ENCODE data around the gene FAM13A. TPM values are rescaled to one million over a fixed set of nuclear protein-coding genes. Genes with fewer than 3 reads are reported as not detected.

The FAM13A gene
- total RNA-seq, 2 experiments from 2014 or later = 2.4 to 3.2 TPM

- no peak for DNase-seq
- Mint-ChIP-seq H3K27me3 (no peaks in the 10 kb centered on the region), H3K4me1 (no peaks in the 10 kb centered on the region), H3K4me3 (no peak overlapping the region), H3K9me3 (no peaks in the 10 kb centered on the region), H3K36me3 (no peaks in the 10 kb centered on the region), H3K27ac (no peak overlapping the region)
Measured at GRCh38 chr4:88780389-88780788, 276.6 kb downstream of the FAM13A start.

- no peak overlapping the region for H3K4me3 Mint-ChIP-seq
- no peaks in the 10 kb centered on the region for H3K36me3 Mint-ChIP-seq
Measured at GRCh38 chr4:88779431-88779830, 277.6 kb downstream of the FAM13A start.

GRCh38 chr4:88775529-88775928, 281.5 kb downstream of the FAM13A start:
- Mint-ChIP-seq H3K9me3 (no peaks in the 10 kb centered on the region), H3K27me3 (no peaks in the 10 kb centered on the region), H3K36me3 (no peaks in the 10 kb centered on the region), H3K4me3 (no peak overlapping the region), H3K27ac (no peak overlapping the region), H3K4me1 (no peaks in the 10 kb centered on the region)
- no peak for DNase-seq

More at GRCh38 chr4:88779431-88779830, 277.6 kb downstream of the FAM13A start:
- no peaks in the 10 kb centered on the region for H3K9me3 Mint-ChIP-seq
- H3K4me1 Mint-ChIP-seq = no peaks in the 10 kb centered on the region
- DNase-seq = no peak
- no peaks in the 10 kb centered on the region for H3K27me3 Mint-ChIP-seq
- H3K27ac Mint-ChIP-seq = no peak overlapping the region

- no peaks in the 10 kb centered on the region for H3K27me3 Mint-ChIP-seq
- no peaks in the 10 kb centered on the region for H3K4me1 Mint-ChIP-seq
- H3K36me3 Mint-ChIP-seq = no peaks in the 10 kb centered on the region
- no peak for DNase-seq
- no peak overlapping the region for H3K4me3 Mint-ChIP-seq
- no peak overlapping the region for H3K27ac Mint-ChIP-seq
- no peaks in the 10 kb centered on the region for H3K9me3 Mint-ChIP-seq
Measured at GRCh38 chr4:88775026-88775425, 282.0 kb downstream of the FAM13A start.

GRCh38 chr4:88771883-88772450, 285.0 kb downstream of the FAM13A start:
- Mint-ChIP-seq H3K27me3 (no peaks in the 10 kb centered on the region), H3K4me3 (no peak overlapping the region), H3K27ac (no peak overlapping the region), H3K4me1 (no peaks in the 10 kb centered on the region), H3K9me3 (no peaks in the 10 kb centered on the region), H3K36me3 (no peaks in the 10 kb centered on the region)
- no peak for DNase-seq

- Mint-ChIP-seq H3K4me3 (no peak overlapping the region), H3K27ac (no peak overlapping the region), H3K27me3 (peaks cover 4% of the 10 kb centered on the region), H3K36me3 (no peaks in the 10 kb centered on the region), H3K9me3 (no peaks in the 10 kb centered on the region), H3K4me1 (peaks cover 3% of the 10 kb centered on the region)
- DNase-seq = no peak
Measured at GRCh38 chr4:88765729-88766128, 291.3 kb downstream of the FAM13A start.

- Mint-ChIP-seq H3K9me3 (no peaks in the 10 kb centered on the region), H3K4me3 (no peak overlapping the region), H3K36me3 (no peaks in the 10 kb centered on the region), H3K27me3 (peaks cover 8% of the 10 kb centered on the region), H3K27ac (no peak overlapping the region), H3K4me1 (peaks cover 3% of the 10 kb centered on the region)
- no peak for DNase-seq
Measured at GRCh38 chr4:88763075-88763474, 293.9 kb downstream of the FAM13A start.

- H3K27me3 Mint-ChIP-seq = peaks cover 8% of the 10 kb centered on the region
- H3K4me1 Mint-ChIP-seq = peaks cover 3% of the 10 kb centered on the region
- H3K27ac Mint-ChIP-seq = no peak overlapping the region
- H3K36me3 Mint-ChIP-seq = no peaks in the 10 kb centered on the region
- H3K4me3 Mint-ChIP-seq = no peak overlapping the region
- no peaks in the 10 kb centered on the region for H3K9me3 Mint-ChIP-seq
- no peak for DNase-seq
Measured at GRCh38 chr4:88761861-88762523, 295.0 kb downstream of the FAM13A start.

GRCh38 chr4:88761342-88761741, 295.6 kb downstream of the FAM13A start:
- no peak overlapping the region for H3K4me3 Mint-ChIP-seq
- H3K27me3 Mint-ChIP-seq = peaks cover 8% of the 10 kb centered on the region
- no peaks in the 10 kb centered on the region for H3K36me3 Mint-ChIP-seq
- H3K27ac Mint-ChIP-seq = no peak overlapping the region
- H3K9me3 Mint-ChIP-seq = no peaks in the 10 kb centered on the region
- peaks cover 3% of the 10 kb centered on the region for H3K4me1 Mint-ChIP-seq
- DNase-seq = no peak

- no peak for DNase-seq
- peaks cover 3% of the 10 kb centered on the region for H3K4me1 Mint-ChIP-seq
- peaks cover 4% of the 10 kb centered on the region for H3K27me3 Mint-ChIP-seq
- H3K36me3 Mint-ChIP-seq = no peaks in the 10 kb centered on the region
- no peak overlapping the region for H3K27ac Mint-ChIP-seq
- no peaks in the 10 kb centered on the region for H3K9me3 Mint-ChIP-seq
- H3K4me3 Mint-ChIP-seq = no peak overlapping the region
Measured at GRCh38 chr4:88759895-88760290, 297.1 kb downstream of the FAM13A start.

- H3K27ac Mint-ChIP-seq = no peak overlapping the region
- no peak for DNase-seq
- H3K9me3 Mint-ChIP-seq = no peaks in the 10 kb centered on the region
- peaks cover 4% of the 10 kb centered on the region for H3K27me3 Mint-ChIP-seq
- peaks cover 3% of the 10 kb centered on the region for H3K4me1 Mint-ChIP-seq
- H3K36me3 Mint-ChIP-seq = no peaks in the 10 kb centered on the region
- no peak overlapping the region for H3K4me3 Mint-ChIP-seq
Measured at GRCh38 chr4:88759039-88759894, 297.7 kb downstream of the FAM13A start.

- Mint-ChIP-seq H3K9me3 (no peaks in the 10 kb centered on the region), H3K4me3 (no peak overlapping the region), H3K4me1 (peaks cover 3% of the 10 kb centered on the region), H3K27me3 (peaks cover 4% of the 10 kb centered on the region), H3K27ac (no peak overlapping the region), H3K36me3 (no peaks in the 10 kb centered on the region)
- DNase-seq = no peak
Measured at GRCh38 chr4:88758264-88758663, 298.7 kb downstream of the FAM13A start.

GRCh38 chr4:88757776-88758175, 299.2 kb downstream of the FAM13A start:
- H3K27ac Mint-ChIP-seq = no peak overlapping the region
- DNase-seq = no peak
- peaks cover 4% of the 10 kb centered on the region for H3K27me3 Mint-ChIP-seq
- peaks cover 3% of the 10 kb centered on the region for H3K4me1 Mint-ChIP-seq
- no peaks in the 10 kb centered on the region for H3K9me3 Mint-ChIP-seq
- H3K4me3 Mint-ChIP-seq = no peak overlapping the region
- no peaks in the 10 kb centered on the region for H3K36me3 Mint-ChIP-seq

GRCh38 chr4:88757067-88757466, 299.9 kb downstream of the FAM13A start:
- Mint-ChIP-seq H3K27me3 (peaks cover 8% of the 10 kb centered on the region), H3K9me3 (no peaks in the 10 kb centered on the region), H3K36me3 (no peaks in the 10 kb centered on the region), H3K4me3 (no peak overlapping the region), H3K4me1 (peaks cover 3% of the 10 kb centered on the region), H3K27ac (no peak overlapping the region)
- no peak for DNase-seq

- H3K36me3 Mint-ChIP-seq = no peaks in the 10 kb centered on the region
- H3K9me3 Mint-ChIP-seq = no peaks in the 10 kb centered on the region
- no peak overlapping the region for H3K4me3 Mint-ChIP-seq
- no peaks in the 10 kb centered on the region for H3K4me1 Mint-ChIP-seq
- no peak overlapping the region for H3K27ac Mint-ChIP-seq
- peaks cover 10% of the 10 kb centered on the region for H3K27me3 Mint-ChIP-seq
- DNase-seq = no peak
Measured at GRCh38 chr4:88756149-88756548, 300.8 kb downstream of the FAM13A start.

Measured in activated naive CD8-positive, alpha-beta T cell treated with anti-CD3 and anti-CD28 coated beads for 36 hours (primary cell).